GM19324 (cell line): Measurements from ENCODE around the gene TMEM106B.

ENCODE experiments used
- ATAC-seq: cut with Tn5 transposase; IDR thresholded peaks from one replicate; pipeline ENCODE4 v1.9.1; 2021; ENCODE audit warnings: mild to moderate bottlenecking, moderate library complexity; ENCODE audit not compliant: unreplicated experiment, low FRiP score

The TMEM106B gene

GRCh38 chr7:12291870-12292269 is 80.8 kb downstream of the TMEM106B start:
- ATAC-seq, result no peak
